Rectal smooth muscle tissue (tissue), 1 donor: ENCODE results near the gene CHP1.
"Not testable (repeated sequence)": the region's sequence is repeated elsewhere in the genome, so short reads cannot be mapped to it uniquely, and the experiment has no call there.

Experiments used
- H3K27ac ChIP-seq: one replicate; pipeline ENCODE4 v1.7.0; 2013; ENCODE audit warnings: low read depth, low read length, inconsistent platforms
- H3K27me3 ChIP-seq: one replicate; pipeline ENCODE4 v1.7.0; 2013; ENCODE audit warnings: low read length; ENCODE audit not compliant: control insufficient read depth, insufficient read depth
- H3K36me3 ChIP-seq: one replicate; pipeline ENCODE4 v1.7.0; 2013; ENCODE audit warnings: low read length; ENCODE audit not compliant: control insufficient read depth, insufficient read depth
- H3K4me1 ChIP-seq: one replicate; pipeline ENCODE4 v1.7.0; 2013; ENCODE audit warnings: low read length; ENCODE audit not compliant: control insufficient read depth, insufficient read depth
- H3K4me3 ChIP-seq: one replicate; pipeline ENCODE4 v1.7.0; 2013; ENCODE audit warnings: low read length
- H3K9ac ChIP-seq: one replicate; pipeline ENCODE4 v1.7.0; 2013; ENCODE audit warnings: low read length

The CHP1 gene

DNA sequence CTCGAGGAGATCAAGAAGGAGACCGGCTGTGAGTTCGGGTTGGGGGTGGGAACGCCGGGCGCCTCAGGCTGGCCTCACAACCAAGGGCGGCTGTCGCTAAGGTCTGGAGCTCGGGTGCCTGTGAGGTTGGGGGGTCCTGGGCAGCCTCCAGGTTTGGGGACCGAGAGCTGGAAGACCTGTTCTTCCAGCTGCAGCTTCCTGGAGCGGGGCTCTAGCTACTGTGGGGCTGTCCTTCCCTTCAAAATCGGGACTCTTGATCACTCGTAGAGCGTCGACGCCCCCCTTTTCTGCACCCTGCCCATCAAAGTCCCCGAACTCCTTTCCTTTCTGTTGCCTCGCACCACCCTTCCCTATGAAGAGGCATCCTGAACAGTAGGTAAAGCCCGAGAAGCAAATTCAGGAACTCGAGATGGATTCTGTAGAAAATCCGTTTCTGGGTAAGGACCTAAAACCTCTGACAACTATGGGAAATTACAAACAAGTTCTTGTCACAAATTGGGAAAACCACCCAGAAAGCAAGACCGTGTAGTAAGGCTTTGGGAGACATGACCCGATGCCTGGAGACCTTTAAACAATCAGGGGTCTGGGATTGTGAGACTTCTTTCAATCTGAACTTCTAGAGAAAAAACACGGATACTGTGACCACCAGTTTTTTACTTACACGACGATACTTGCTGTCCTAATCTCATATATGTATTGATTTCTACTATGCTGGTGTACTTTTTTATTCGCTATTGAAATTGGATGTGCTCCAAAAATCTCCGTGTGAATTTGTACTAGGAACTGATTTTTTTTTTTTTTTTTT, 556 bp downstream of the CHP1 start:
- H3K4me3 ChIP-seq, result peak overlapping the region; percentile 87
- H3K36me3 ChIP-seq, result no peaks in the 10 kb centered on the region
- peak overlapping the region; percentile 83 for H3K9ac ChIP-seq
- H3K27me3 ChIP-seq, result no peaks in the 10 kb centered on the region
- H3K4me1 ChIP-seq, result peaks cover 6% of the 10 kb centered on the region
- peak overlapping the region; percentile 93 for H3K27ac ChIP-seq

GRCh38 chr15:41233367-41233771, 2.3 kb downstream of the CHP1 start:
- Histone ChIP-seq H3K27me3 (no peaks in the 10 kb centered on the region), H3K4me1 (peaks cover 6% of the 10 kb centered on the region), H3K27ac (no peak overlapping the region), H3K36me3 (no peaks in the 10 kb centered on the region), H3K9ac (no peak overlapping the region), H3K4me3 (no peak overlapping the region)

DNA sequence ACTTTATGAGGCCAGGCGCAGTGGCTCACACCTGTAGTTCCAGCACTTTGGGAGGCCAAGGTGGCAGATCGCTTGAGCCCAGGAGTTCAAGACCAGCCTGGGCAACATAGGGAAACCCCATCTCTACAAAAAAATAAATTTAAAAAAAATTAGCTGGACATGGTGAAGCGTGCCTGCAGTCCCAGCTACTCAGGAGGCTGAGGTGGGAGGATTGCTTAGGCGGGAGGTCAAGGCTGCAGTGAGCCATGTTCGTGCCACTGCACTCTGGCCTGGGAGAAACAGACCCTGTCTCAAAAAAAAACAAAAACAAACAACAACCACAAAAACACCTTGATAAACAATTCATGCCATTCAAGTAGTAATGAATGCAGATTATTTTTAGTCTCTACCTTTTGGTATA, 4.2 kb downstream of the CHP1 start:
- H3K4me3 ChIP-seq, H3K4me1 ChIP-seq: not testable (repeated sequence)

DNA sequence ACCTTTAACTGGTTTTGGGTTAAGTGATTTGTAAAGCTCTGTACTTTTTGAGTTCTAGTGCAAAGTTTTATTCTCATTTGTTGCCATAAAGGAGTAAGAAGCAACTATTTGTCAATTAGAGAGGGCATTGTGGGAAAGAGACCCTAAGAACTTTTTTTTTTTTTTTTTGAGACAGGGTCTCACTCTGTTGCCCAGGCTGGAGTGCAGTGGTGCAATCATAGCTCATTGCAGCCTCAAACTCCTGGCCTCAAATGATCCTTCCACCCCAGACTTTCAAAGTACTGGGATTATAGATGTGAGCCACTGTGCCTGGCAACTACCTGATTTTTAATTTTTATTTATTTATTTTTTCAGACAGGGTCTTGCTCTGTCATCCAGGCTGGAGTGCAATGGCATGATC, 4.9 kb downstream of the CHP1 start:
- H3K4me3 ChIP-seq, result no peak overlapping the region
- no peaks in the 10 kb centered on the region for H3K27me3 ChIP-seq
- H3K36me3 ChIP-seq, result no peaks in the 10 kb centered on the region
- peaks cover 6% of the 10 kb centered on the region for H3K4me1 ChIP-seq
- H3K27ac ChIP-seq, result no peak overlapping the region
- H3K9ac ChIP-seq, result no peak overlapping the region

More for the DNA sequence above, 4.2 kb downstream of the CHP1 start:
- not testable (repeated sequence) for H3K27ac ChIP-seq, H3K27me3 ChIP-seq, H3K9ac ChIP-seq, H3K36me3 ChIP-seq

DNA sequence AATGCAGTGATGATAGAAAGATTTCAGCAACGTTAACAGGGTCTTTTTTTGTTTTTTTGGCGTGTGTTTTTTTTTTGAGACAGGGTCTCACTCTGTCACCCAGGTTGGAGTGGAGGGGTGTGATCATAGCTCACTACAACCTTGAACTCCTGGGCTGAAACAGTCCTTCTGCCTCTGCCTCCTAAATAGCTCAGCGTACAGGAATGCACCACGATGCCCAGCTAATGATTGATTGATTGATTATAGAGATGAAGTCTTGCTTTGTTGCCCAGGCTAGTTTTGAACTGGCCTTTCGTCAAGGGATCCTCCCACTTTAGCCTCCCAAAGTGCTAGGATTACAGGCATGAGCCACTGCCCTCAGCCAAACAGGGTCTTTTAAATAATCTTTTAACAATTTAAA, 7.0 kb downstream of the CHP1 start:
- H3K27ac ChIP-seq, result no peak overlapping the region
- H3K4me1 ChIP-seq, result no peaks in the 10 kb centered on the region
- no peak overlapping the region for H3K4me3 ChIP-seq
- H3K9ac ChIP-seq, result no peak overlapping the region
- peaks cover 5% of the 10 kb centered on the region for H3K36me3 ChIP-seq
- H3K27me3 ChIP-seq, result no peaks in the 10 kb centered on the region

DNA sequence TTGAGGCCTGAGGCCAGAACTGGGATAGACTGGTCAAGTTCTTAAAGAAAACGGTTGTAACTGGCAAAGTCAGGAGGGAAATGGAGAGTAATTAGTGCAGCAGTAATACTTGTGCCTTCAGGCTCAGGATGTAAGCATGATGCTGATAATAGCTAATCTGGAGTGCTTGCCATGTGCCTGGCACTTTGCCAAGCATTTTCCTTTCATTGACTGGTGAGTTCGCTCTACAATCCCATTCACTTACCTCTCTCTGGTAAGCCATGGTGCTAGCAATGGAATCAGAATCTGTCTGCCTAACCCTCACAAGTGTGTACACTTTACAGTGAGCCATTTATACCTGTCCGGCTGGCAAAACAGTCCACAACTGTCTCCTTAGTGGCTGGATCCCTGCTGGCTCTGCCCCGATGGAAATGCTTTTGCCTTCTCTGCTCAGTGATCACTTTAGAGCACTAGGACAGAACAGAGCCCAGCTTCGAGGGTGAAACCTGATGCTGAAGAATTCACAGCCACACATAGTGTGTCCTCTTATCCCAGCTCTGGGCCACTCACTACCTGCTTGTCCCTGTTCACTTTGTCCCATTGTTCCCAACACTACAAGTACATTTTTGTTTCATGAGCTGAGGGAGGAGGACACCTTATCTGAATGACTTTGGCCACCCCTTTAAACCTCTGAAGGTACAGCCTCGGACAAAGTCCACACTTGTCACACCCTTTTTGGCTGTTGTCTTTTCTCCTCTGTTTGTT, 10.3 kb downstream of the CHP1 start:
- Histone ChIP-seq H3K4me3 (peak overlapping the region; percentile 23), H3K27me3 (no peaks in the 10 kb centered on the region), H3K27ac (no peak overlapping the region), H3K9ac (no peak overlapping the region), H3K36me3 (peaks cover 5% of the 10 kb centered on the region), H3K4me1 (no peaks in the 10 kb centered on the region)

- not testable (repeated sequence) for H3K4me3 ChIP-seq, H3K36me3 ChIP-seq, H3K27ac ChIP-seq, H3K9ac ChIP-seq, H3K27me3 ChIP-seq, H3K4me1 ChIP-seq
Observed at GRCh38 chr15:41250745-41251144, 19.7 kb downstream of the CHP1 start.

GRCh38 chr15:41251411-41251810, 20.3 kb downstream of the CHP1 start:
- H3K4me3 ChIP-seq, result no peak overlapping the region
- no peaks in the 10 kb centered on the region for H3K27me3 ChIP-seq
- H3K27ac ChIP-seq, result no peak overlapping the region
- H3K9ac ChIP-seq, result no peak overlapping the region
- H3K36me3 ChIP-seq, result no peaks in the 10 kb centered on the region
- peaks cover 3% of the 10 kb centered on the region for H3K4me1 ChIP-seq

DNA sequence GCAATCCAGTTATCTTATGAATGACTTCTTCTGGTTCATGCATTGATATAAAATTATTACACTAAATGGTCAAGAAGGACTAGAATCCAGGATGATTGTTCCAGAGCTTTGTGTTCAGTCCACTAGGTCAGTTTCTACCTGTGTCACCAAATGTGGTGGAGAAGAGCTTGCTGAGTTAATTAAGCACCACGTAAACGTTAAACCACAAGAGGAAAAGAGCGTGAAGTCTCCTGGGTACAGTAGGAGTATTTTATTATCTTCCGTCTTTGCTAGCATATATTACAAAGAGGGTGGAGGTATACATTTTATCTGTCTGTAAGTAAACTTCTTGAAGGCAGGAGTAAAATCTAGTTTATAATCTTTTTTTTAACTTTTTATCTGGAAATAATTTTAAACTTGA, 23.5 kb downstream of the CHP1 start:
- Histone ChIP-seq H3K4me1 (peaks cover 3% of the 10 kb centered on the region), H3K27me3 (no peaks in the 10 kb centered on the region), H3K9ac (no peak overlapping the region), H3K4me3 (no peak overlapping the region), H3K27ac (no peak overlapping the region), H3K36me3 (peaks cover 2% of the 10 kb centered on the region)

DNA sequence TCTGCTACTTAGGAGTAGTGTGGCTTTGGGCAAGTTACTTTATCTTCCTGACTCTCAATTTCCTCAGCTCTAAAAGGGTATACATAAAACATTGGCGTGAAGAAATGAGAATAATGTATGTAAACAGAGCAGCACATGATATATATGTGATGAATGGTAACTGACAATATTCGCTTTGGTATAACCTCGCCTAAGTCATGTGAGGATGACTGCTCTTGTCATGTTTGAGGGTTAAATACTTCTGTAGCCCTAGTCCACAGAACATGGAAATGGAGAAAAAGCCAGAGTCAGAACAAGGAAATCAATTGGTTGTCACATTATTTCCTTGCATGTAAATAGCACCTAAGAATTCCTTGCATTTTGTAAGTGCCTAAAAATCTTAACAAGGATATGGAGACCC, 25.0 kb downstream of the CHP1 start:
- Histone ChIP-seq H3K27me3 (no peaks in the 10 kb centered on the region), H3K9ac (no peak overlapping the region), H3K4me3 (no peak overlapping the region), H3K4me1 (no peaks in the 10 kb centered on the region), H3K27ac (no peak overlapping the region), H3K36me3 (peaks cover 2% of the 10 kb centered on the region)

DNA sequence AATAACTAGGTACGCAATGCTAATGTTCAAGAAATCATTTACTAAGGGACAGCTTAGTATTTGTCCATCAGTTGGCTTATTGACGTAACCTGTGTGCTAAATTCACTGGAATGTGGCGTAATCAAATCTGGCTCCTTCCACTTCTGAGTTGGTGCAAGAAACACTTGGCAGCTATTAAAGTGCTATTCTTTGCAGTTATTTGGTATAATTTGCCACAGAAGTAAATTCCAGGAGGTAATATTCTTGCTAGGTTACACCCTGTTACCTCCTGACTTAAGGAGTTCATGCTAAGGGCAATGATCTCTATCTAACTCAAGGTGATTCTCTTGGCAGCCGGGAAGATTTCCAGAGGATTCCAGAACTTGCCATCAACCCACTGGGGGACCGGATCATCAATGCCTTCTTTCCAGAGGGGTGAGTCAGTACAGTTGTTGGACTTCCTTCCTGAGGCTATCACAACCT, 25.5 kb downstream of the CHP1 start:
- Histone ChIP-seq H3K36me3 (peaks cover 2% of the 10 kb centered on the region), H3K4me3 (no peak overlapping the region), H3K27me3 (no peaks in the 10 kb centered on the region), H3K27ac (no peak overlapping the region), H3K9ac (no peak overlapping the region), H3K4me1 (no peaks in the 10 kb centered on the region)

DNA sequence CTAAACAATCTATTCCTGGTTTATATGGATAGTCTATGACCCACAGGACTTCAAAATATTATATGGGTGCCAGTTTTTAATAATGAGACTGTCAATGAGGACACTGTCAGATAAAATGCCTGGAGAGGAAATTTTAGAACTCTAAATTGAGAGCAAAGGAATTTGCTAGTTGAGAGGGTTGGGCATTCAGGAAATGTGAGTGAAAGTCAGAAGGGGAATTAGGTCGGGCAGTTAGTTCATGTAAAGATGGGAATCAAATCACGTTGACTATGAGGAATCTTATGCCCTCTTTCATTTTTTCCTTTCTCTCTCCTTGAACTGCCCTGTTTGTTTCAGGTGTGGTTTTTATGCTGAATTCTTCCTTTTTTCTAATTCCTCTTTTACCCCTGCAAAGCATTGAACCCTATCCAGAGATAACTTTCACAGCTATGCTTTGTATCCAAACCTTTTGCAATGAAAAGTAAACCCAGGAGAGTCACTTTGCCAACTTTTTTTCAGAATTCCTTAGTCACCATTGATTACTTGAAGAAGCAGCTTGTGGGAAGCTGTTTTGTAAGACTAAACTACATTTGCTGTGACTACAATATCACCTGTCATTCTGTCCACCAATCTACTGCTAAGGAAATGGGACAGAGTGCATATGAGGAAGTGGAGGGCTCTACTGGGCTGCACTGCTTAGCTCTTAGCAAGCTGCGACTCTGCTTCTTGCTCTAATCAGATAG, 27.8 kb downstream of the CHP1 start:
- Histone ChIP-seq H3K27me3 (no peaks in the 10 kb centered on the region), H3K4me1 (no peaks in the 10 kb centered on the region), H3K36me3 (peaks cover 11% of the 10 kb centered on the region), H3K9ac (no peak overlapping the region), H3K4me3 (no peak overlapping the region), H3K27ac (no peak overlapping the region)
